Panc1 (cell line): Measurements from ENCODE around the gene LTBP2. TPM values are rescaled to one million over a fixed set of nuclear protein-coding genes. Genes with fewer than 3 reads are reported as not detected.

Experiments
- ATAC-seq: fragments of 200-7000 bp; cut with Tn5 transposase; 2 replicates; pipeline ENCODE4 v1.9.1; 2020; ENCODE audit warnings: mild to moderate bottlenecking, moderate library complexity
- BruUV-seq: library from RNA; stranded (reverse); fragments of 400-500 nt; replicated peaks from 2 replicates; lab custom pipeline; 2021; lab: Mats Ljungman, UMichigan
- CTCF ChIA-PET: fragments of 300-600 bp; sonication (Branson Sonifier 250); formaldehyde crosslinking; loops from one replicate; lab custom pipeline; 2022; ENCODE audit warnings: antibody characterized with exemption; lab: Charles Lee
- POLR2A ChIA-PET: fragments of 300-600 bp; sonication (Branson Sonifier 250); formaldehyde crosslinking; loops from one replicate; lab custom pipeline; 2022; ENCODE audit warnings: antibody characterized with exemption; lab: Charles Lee
- DNase-seq: peaks from one replicate; pipeline ENCODE4 v3.0.0-alpha.2; 2010; ENCODE audit warnings: low read depth, low spot score
- H3K27ac ChIP-seq: 2 replicates; pipeline ENCODE4 v1.5.1; 2011; ENCODE audit warnings: mild to moderate bottlenecking, low read length, inconsistent platforms
- H3K27me3 ChIP-seq: fragments of 200-500 bp; sonication (Bioruptor generic); 2 replicates; pipeline ENCODE4 v1.6.0; 2014; ENCODE audit warnings: low read length, inconsistent platforms; ENCODE audit not compliant: control insufficient read depth, insufficient read depth
- H3K36me3 ChIP-seq: fragments of 200-500 bp; sonication (Bioruptor generic); 2 replicates; pipeline ENCODE4 v1.5.1; 2014; ENCODE audit warnings: inconsistent platforms, mild to moderate bottlenecking, low read length, moderate library complexity; ENCODE audit not compliant: control insufficient read depth, insufficient read depth
- H3K4me1 ChIP-seq: 2 replicates; pipeline ENCODE4 v1.5.1; 2011; ENCODE audit warnings: inconsistent platforms, mild to moderate bottlenecking, low read length, moderate library complexity; ENCODE audit not compliant: control insufficient read depth, insufficient read depth
- H3K4me3 ChIP-seq, 2 experiments: 2 replicates each; pipeline ENCODE4 v1.5.1; 2011 to 2012; ENCODE audit warnings: low read depth in 2 of 2, low read length in 2 of 2, mild to moderate bottlenecking in 2 of 2, inconsistent platforms in 1 of 2, moderate library complexity in 1 of 2
- H3K9me3 ChIP-seq: fragments of 200-500 bp; sonication (Bioruptor generic); 2 replicates; pipeline ENCODE4 v1.5.1; 2014; ENCODE audit warnings: low read depth, mild to moderate bottlenecking, inconsistent platforms, low read length, moderate library complexity; ENCODE audit not compliant: control insufficient read depth, insufficient read depth
- POLR2AphosphoS5 ChIP-seq: IDR thresholded peaks from 2 replicates; pipeline ENCODE4 v1.6.1; 2012; ENCODE audit warnings: mild to moderate bottlenecking, low read depth, low read length, moderate library complexity
- SIN3A ChIP-seq: IDR thresholded peaks from 2 replicates; pipeline ENCODE4 v1.6.1; 2012; ENCODE audit warnings: low read depth, mild to moderate bottlenecking, low read length, moderate library complexity, borderline replicate concordance; ENCODE audit not compliant: insufficient read depth
- TCF7L2 ChIP-seq: IDR thresholded peaks from 2 replicates; pipeline ENCODE4 v1.6.1; 2011; ENCODE audit warnings: mild to moderate bottlenecking, low read depth, low read length, inconsistent platforms
- in situ Hi-C: cut with HindIII; loops from 2 replicates; pipeline ENCODE4 v1.10.0; 2016; ENCODE audit warnings: low sequenced_read_pairs, low pct_unique_long_range_greater_than_20kb
- intact Hi-C: fragments of 100-400 bp; cut with micrococcal nuclease; formaldehyde crosslinking; loops from one replicate; pipeline ENCODE4 v1.10.0; 2022; ENCODE audit not compliant: unreplicated experiment
- total RNA-seq: library from RNA; stranded (reverse); gene quantifications from one replicate; pipeline ENCODE4 v1.2.1, GENCODE V29; 2021; ENCODE audit not compliant: unreplicated experiment
- TF ChIP-seq, protein P1 (sequence below), 2 experiments: IDR thresholded peaks; 2 replicates each; pipeline ENCODE4 v1.6.1; 2011 to 2012; ENCODE audit warnings: low read depth in 2 of 2, control low read depth in 1 of 2, low read length in 1 of 2, mild to moderate bottlenecking in 1 of 2, moderate library complexity in 1 of 2; ENCODE audit not compliant: insufficient read depth in 1 of 2
- TF ChIP-seq, protein P2 (sequence below): fragments of 450-650 bp; IDR thresholded peaks from 2 replicates; pipeline ENCODE4 v1.5.1; 2017; ENCODE audit warnings: mild to moderate bottlenecking

Gene LTBP2
- total RNA-seq, 1 experiment from 2014 or later: 69.8 TPM

DNA sequence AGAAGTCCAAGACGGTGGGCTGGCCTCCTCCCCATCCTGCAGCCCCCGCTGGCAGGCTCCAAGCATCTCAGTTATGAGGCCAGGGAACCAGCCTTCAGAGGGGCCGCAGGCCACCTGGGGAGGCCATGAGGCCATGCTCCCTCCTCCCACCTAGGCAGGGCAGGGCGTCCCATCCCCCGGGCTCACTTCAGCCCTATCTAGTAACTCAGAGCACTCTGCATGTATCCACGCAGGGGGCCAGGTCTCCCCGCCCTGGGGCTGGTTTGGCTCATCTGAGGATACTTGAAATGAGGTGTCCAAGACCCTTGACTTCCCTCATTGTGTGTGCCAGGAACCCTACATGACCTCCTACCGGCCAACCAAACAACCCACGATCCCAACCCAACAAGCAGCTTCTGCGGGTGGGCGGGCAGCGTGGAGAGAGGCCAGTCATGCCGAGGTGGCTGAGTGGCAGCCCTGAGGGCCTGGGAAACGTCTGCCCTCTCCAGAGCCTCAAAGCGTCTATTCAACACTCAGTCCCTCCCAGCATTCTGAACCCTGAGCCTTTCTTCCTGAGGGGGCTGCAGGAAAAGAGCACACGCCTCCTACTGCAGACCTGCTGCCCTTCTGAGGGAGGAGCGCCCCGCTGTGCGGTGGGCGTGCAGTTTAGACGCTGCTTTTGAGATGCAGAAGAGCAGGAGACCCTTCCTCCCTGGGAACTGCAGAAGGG, 101.7 kb downstream of the LTBP2 start:
- no TSS peak for BruUV-seq
- DNase-seq (no peak), ATAC-seq (no peak)
- POLR2A ChIA-PET: interaction anchor here (0.8 kb wide), 1 partner anchor 134 kb away, joined by 3 read pairs; no protein-coding TSS in a partner anchor
- H3K27me3 ChIP-seq: no peaks in the 10 kb centered on the region
- in situ Hi-C loops: no loop called here
- no peak overlapping the region for H3K27ac ChIP-seq
- H3K4me3 ChIP-seq: no peak overlapping the region
- H3K9me3 ChIP-seq: no peaks in the 10 kb centered on the region
- CTCF ChIA-PET: no interaction called here
- no peaks in the 10 kb centered on the region for H3K36me3 ChIP-seq
- intact Hi-C loops: no loop called here
- H3K4me1 ChIP-seq: no peaks in the 10 kb centered on the region
- TF ChIP-seq TCF7L2 (no peak), POLR2AphosphoS5 (no peak)

DNA sequence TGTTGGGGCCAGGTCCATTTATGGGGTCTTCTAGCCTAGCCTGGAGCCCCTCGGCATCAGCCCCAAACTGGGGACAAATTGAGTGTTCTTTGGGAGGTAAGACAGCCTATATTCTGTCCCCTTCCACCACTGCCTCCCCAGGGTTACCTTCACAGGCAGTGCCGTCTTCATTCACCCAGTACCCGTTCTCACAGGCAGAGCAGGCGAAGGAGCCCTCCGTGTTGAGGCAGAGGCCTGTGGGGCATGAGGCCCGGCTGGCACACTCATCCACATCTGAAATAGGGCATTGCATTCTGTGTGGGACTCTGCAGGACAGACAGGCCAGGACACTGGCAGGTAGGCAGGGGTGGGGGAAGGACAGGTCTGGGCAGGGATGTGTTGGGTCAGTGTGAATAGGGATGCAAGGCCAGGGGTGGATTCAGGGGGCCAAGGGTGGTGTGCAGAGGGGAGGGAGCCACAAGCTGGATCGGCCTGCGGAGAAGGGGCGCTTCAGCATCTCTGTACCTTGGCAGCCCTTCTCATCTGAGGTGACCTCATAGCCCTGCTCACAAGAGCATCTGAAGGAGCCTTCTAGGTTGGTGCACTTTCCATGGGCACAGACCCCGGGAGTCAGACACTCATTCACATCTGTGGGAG, 102.3 kb downstream of the LTBP2 start:
- CTCF ChIA-PET: no interaction called here
- intact Hi-C loops: no loop called here
- DNase-seq: no peak

More for the DNA sequence above, 102.3 kb downstream of the LTBP2 start:
- POLR2A ChIA-PET: no interaction called here
- no peaks in the 10 kb centered on the region for H3K36me3 ChIP-seq
- no peak for ATAC-seq
- H3K4me1 ChIP-seq: no peaks in the 10 kb centered on the region
- no peak overlapping the region for H3K27ac ChIP-seq
- no peaks in the 10 kb centered on the region for H3K27me3 ChIP-seq
- no peak for TF ChIP-seq POLR2AphosphoS5
- TF ChIP-seq, protein P1, sequence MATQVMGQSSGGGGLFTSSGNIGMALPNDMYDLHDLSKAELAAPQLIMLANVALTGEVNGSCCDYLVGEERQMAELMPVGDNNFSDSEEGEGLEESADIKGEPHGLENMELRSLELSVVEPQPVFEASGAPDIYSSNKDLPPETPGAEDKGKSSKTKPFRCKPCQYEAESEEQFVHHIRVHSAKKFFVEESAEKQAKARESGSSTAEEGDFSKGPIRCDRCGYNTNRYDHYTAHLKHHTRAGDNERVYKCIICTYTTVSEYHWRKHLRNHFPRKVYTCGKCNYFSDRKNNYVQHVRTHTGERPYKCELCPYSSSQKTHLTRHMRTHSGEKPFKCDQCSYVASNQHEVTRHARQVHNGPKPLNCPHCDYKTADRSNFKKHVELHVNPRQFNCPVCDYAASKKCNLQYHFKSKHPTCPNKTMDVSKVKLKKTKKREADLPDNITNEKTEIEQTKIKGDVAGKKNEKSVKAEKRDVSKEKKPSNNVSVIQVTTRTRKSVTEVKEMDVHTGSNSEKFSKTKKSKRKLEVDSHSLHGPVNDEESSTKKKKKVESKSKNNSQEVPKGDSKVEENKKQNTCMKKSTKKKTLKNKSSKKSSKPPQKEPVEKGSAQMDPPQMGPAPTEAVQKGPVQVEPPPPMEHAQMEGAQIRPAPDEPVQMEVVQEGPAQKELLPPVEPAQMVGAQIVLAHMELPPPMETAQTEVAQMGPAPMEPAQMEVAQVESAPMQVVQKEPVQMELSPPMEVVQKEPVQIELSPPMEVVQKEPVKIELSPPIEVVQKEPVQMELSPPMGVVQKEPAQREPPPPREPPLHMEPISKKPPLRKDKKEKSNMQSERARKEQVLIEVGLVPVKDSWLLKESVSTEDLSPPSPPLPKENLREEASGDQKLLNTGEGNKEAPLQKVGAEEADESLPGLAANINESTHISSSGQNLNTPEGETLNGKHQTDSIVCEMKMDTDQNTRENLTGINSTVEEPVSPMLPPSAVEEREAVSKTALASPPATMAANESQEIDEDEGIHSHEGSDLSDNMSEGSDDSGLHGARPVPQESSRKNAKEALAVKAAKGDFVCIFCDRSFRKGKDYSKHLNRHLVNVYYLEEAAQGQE (IDR thresholded peaks at IDR 0.05; ENCODE audit: insufficient read depth in 1 of 2, low read depth in 2 of 2, low read length in 1 of 2): no peak
- TF ChIP-seq, protein P2, sequence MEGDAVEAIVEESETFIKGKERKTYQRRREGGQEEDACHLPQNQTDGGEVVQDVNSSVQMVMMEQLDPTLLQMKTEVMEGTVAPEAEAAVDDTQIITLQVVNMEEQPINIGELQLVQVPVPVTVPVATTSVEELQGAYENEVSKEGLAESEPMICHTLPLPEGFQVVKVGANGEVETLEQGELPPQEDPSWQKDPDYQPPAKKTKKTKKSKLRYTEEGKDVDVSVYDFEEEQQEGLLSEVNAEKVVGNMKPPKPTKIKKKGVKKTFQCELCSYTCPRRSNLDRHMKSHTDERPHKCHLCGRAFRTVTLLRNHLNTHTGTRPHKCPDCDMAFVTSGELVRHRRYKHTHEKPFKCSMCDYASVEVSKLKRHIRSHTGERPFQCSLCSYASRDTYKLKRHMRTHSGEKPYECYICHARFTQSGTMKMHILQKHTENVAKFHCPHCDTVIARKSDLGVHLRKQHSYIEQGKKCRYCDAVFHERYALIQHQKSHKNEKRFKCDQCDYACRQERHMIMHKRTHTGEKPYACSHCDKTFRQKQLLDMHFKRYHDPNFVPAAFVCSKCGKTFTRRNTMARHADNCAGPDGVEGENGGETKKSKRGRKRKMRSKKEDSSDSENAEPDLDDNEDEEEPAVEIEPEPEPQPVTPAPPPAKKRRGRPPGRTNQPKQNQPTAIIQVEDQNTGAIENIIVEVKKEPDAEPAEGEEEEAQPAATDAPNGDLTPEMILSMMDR: no peak
- TF ChIP-seq TCF7L2: no peak
- TF ChIP-seq SIN3A: no peak
- no peaks in the 10 kb centered on the region for H3K9me3 ChIP-seq
- no peak overlapping the region for H3K4me3 ChIP-seq
- in situ Hi-C loops: no loop called here
- BruUV-seq: no TSS peak
